HCT116 (cell line): Measurements from ENCODE around the gene RASIP1. TPM values are rescaled to one million over a fixed set of nuclear protein-coding genes. Genes with fewer than 3 reads are reported as not detected.

Source experiments
- ATAC-seq: fragments of 200-7000 bp; cut with Tn5 transposase; 2 replicates; pipeline ENCODE4 v1.9.1; 2020; ENCODE audit warnings: mild to moderate bottlenecking, moderate library complexity
- BruUV-seq: library from RNA; stranded (reverse); fragments of 400-500 nt; replicated peaks from 2 replicates; lab custom pipeline; 2021; lab: Mats Ljungman, UMichigan
- CTCF ChIA-PET: fragments of 300-600 bp; sonication (Branson Sonifier 250); formaldehyde crosslinking; loops from one replicate; lab custom pipeline; 2021; ENCODE audit warnings: antibody characterized with exemption; lab: Charles Lee
- POLR2A ChIA-PET: fragments of 300-600, 350-600 bp; sonication (Branson Sonifier 250); formaldehyde crosslinking; loops from one replicate; lab custom pipeline; 2021; ENCODE audit warnings: antibody characterized with exemption; lab: Charles Lee
- RAD21 ChIA-PET, 2 experiments: fragments of 300-600 bp; sonication (Branson Sonifier 250); formaldehyde crosslinking; loops; one replicate each; lab custom pipeline; 2023; ENCODE audit warnings: low total read pairs in 2 of 2; ENCODE audit not compliant: uncharacterized antibody in 2 of 2, unreplicated experiment in 2 of 2, low non-redundant PET in 1 of 2; lab: Charles Lee
- DNase-seq: peaks from one replicate; pipeline ENCODE4 v3.0.0-alpha.2; 2010; ENCODE audit warnings: low read depth, low spot score
- H2AFZ ChIP-seq: fragments of 200-600 bp; shearing (Covaris generic), sonication (generic); 2 replicates; pipeline ENCODE4 v1.6.1; 2017; ENCODE audit warnings: low read depth, mixed run types, mixed read lengths, antibody characterized with exemption, low read length; ENCODE audit not compliant: poor library complexity, severe bottlenecking
- H3K27ac ChIP-seq: 2 replicates; pipeline ENCODE4 v1.5.1; 2012; ENCODE audit warnings: low read depth, low read length
- H3K27me3 ChIP-seq: fragments of 200-600 bp; sonication (generic); 2 replicates; pipeline ENCODE4 v1.6.1; 2016; ENCODE audit warnings: mixed run types, low read length, mixed read lengths; ENCODE audit not compliant: insufficient read depth
- H3K36me3 ChIP-seq, 2 experiments: fragments of 200-500 bp in 1 of 2; fragments of 200-600 bp in 1 of 2; sonication (Bioruptor generic) in 1 of 2; sonication (generic) in 1 of 2; 2 replicates each; pipeline versions ENCODE4 v1.5.1 to v1.6.1; 2014 to 2016; ENCODE audit warnings: low read length in 2 of 2, inconsistent platforms in 1 of 2, mixed read lengths in 1 of 2, mixed run types in 1 of 2; ENCODE audit not compliant: insufficient read depth in 2 of 2, control insufficient read depth in 1 of 2
- H3K4me1 ChIP-seq, 2 experiments: fragments of 200-600 bp in 1 of 2; sonication (generic) in 1 of 2; 2 replicates each; pipeline versions ENCODE4 v1.5.1 to v1.6.1; 2012 to 2017; ENCODE audit warnings: low read length in 2 of 2, inconsistent platforms in 1 of 2, mild to moderate bottlenecking in 1 of 2, mixed read lengths in 1 of 2, mixed run types in 1 of 2, moderate library complexity in 1 of 2; ENCODE audit not compliant: insufficient read depth in 2 of 2, control insufficient read depth in 1 of 2
- H3K4me2 ChIP-seq: fragments of 200-600 bp; sonication (generic); 2 replicates; pipeline ENCODE4 v1.6.1; 2017; ENCODE audit warnings: mixed run types, low read length, mixed read lengths
- H3K4me3 ChIP-seq, 2 experiments: fragments of 200-600 bp in 1 of 2; sonication (generic) in 1 of 2; replicated peaks in 1 of 2; 2 replicates each; pipeline ENCODE4 v1.5.1; 2011 to 2016; ENCODE audit warnings: low read length in 2 of 2, control low read depth in 1 of 2, low read depth in 1 of 2, mild to moderate bottlenecking in 1 of 2, mixed read lengths in 1 of 2, mixed run types in 1 of 2
- H3K79me2 ChIP-seq: fragments of 200-600 bp; sonication (generic); 2 replicates; pipeline ENCODE4 v1.6.1; 2017; ENCODE audit warnings: mild to moderate bottlenecking, mixed run types, low read length, moderate library complexity, mixed read lengths; ENCODE audit not compliant: insufficient read depth
- H3K9ac ChIP-seq: fragments of 200-600 bp; sonication (generic); 2 replicates; pipeline ENCODE4 v1.6.1; 2016; ENCODE audit warnings: low read length, mixed read lengths
- H3K9me2 ChIP-seq: fragments of 200-600 bp; sonication (generic), shearing (Covaris generic); 2 replicates; pipeline ENCODE4 v1.6.1; 2017; ENCODE audit warnings: mixed run types, mild to moderate bottlenecking, moderate library complexity; ENCODE audit not compliant: insufficient read depth
- H3K9me3 ChIP-seq, 2 experiments: fragments of 200-500 bp in 1 of 2; fragments of 200-600 bp in 1 of 2; sonication (Bioruptor generic) in 1 of 2; sonication (generic) in 1 of 2; 2 replicates each; pipeline ENCODE4 v1.6.1; 2014 to 2017; ENCODE audit warnings: low read length in 2 of 2, mixed read lengths in 2 of 2, inconsistent platforms in 1 of 2, low read depth in 1 of 2, mild to moderate bottlenecking in 1 of 2, mixed run types in 1 of 2, moderate library complexity in 1 of 2; ENCODE audit not compliant: control insufficient read depth in 1 of 2, insufficient read depth in 1 of 2
- H4K20me1 ChIP-seq: fragments of 200-600 bp; sonication (generic), shearing (Covaris generic); 2 replicates; pipeline ENCODE4 v1.6.1; 2017; ENCODE audit warnings: mixed run types, mild to moderate bottlenecking, moderate library complexity; ENCODE audit not compliant: insufficient read depth
- CEBPB ChIP-seq: IDR thresholded peaks from 2 replicates; pipeline ENCODE4 v1.6.1; 2012; ENCODE audit warnings: low read depth
- CTCF ChIP-seq, 3 experiments: fragments of 200-600 bp in 1 of 3; sonication (generic) in 1 of 3; IDR thresholded peaks in 2 of 3; conservative IDR thresholded peaks in 1 of 3; 2 replicates each; pipeline ENCODE4 v1.5.1; 2012 to 2017; ENCODE audit warnings: low read depth in 2 of 3, low read length in 2 of 3, antibody characterized with exemption in 1 of 3, borderline replicate concordance in 1 of 3, control low read depth in 1 of 3, mild to moderate bottlenecking in 1 of 3, mixed read lengths in 1 of 3, mixed run types in 1 of 3, moderate library complexity in 1 of 3; ENCODE audit not compliant: insufficient read depth in 1 of 3
- ELF1 ChIP-seq: IDR thresholded peaks from 2 replicates; pipeline ENCODE4 v1.6.1; 2012; ENCODE audit warnings: low read depth, borderline replicate concordance
- EZH2 ChIP-seq: fragments of 200-600 bp; sonication (generic); IDR thresholded peaks from 2 replicates; pipeline ENCODE4 v1.6.1; 2017; ENCODE audit warnings: antibody characterized with exemption, mixed run types
- FOSL1 ChIP-seq: IDR thresholded peaks from 2 replicates; pipeline ENCODE4 v1.6.1; 2012; ENCODE audit warnings: low read depth
- MAX ChIP-seq: IDR thresholded peaks from 2 replicates; pipeline ENCODE4 v1.6.1; 2012
- POLR2A ChIP-seq: IDR thresholded peaks from 2 replicates; pipeline ENCODE4 v1.7.0; 2011; ENCODE audit warnings: borderline replicate concordance; ENCODE audit not compliant: insufficient read depth, insufficient read length; ENCODE audit errors: extremely low read depth
- POLR2AphosphoS5 ChIP-seq: IDR thresholded peaks from 2 replicates; pipeline ENCODE4 v1.6.1; 2011; ENCODE audit warnings: mild to moderate bottlenecking, low read depth, low read length, moderate library complexity
- REST ChIP-seq: IDR thresholded peaks from 2 replicates; pipeline ENCODE4 v1.6.1; 2012; ENCODE audit warnings: low read depth
- SIN3A ChIP-seq: IDR thresholded peaks from 2 replicates; pipeline ENCODE4 v1.6.1; 2012; ENCODE audit warnings: low read depth
- SP1 ChIP-seq: IDR thresholded peaks from 2 replicates; pipeline ENCODE4 v1.6.1; 2012; ENCODE audit warnings: low read depth
- TCF7L2 ChIP-seq: IDR thresholded peaks from 2 replicates; pipeline ENCODE4 v1.7.0; 2011; ENCODE audit warnings: borderline replicate concordance, inconsistent platforms; ENCODE audit not compliant: insufficient read depth, insufficient read length; ENCODE audit errors: extremely low read depth
- YY1 ChIP-seq: IDR thresholded peaks from 2 replicates; pipeline ENCODE4 v1.6.1; 2011; ENCODE audit warnings: low read length, low read depth, moderate library complexity, mild to moderate bottlenecking; ENCODE audit not compliant: insufficient replicate concordance; ENCODE audit errors: extremely low read depth
- ZFX ChIP-seq: fragments of 450-650 bp; IDR thresholded peaks from 2 replicates; pipeline ENCODE4 v1.6.1; 2017
- intact Hi-C: fragments of 100-400 bp; cut with micrococcal nuclease; formaldehyde crosslinking; loops from 2 replicates; pipeline ENCODE4 v1.10.0; 2022
- total RNA-seq: library from RNA; stranded (reverse); gene quantifications from one replicate; pipeline ENCODE4 v1.2.1, GENCODE V29; 2021; ENCODE audit not compliant: unreplicated experiment

Gene RASIP1
- total RNA-seq, 1 experiment from 2014 or later, result 1.9 TPM

DNA sequence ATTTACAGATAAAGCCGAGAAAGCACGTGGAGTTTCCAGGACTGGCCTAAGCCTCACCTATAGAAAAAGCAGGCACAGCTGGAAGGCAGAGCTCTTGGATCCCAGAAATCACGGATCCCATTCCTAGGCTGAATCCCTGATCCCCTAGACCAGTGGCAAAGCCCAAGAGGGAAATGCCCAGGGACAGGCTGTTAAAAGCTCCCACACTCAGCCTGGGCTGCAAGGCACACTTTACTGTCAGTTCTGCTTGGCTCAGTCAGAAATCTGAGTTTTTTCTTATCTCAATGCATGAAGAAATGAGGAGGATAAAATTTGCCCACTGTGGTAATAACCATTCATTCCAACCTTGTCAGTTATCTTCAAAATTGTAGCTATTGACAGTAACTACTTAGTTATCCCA lies 52.6 kb downstream of the RASIP1 start:
- H3K9me3 ChIP-seq, result no peaks in the 10 kb centered on the region
- CTCF ChIA-PET, result no interaction called here
- ATAC-seq, result no peak

More for the DNA sequence above, 52.6 kb downstream of the RASIP1 start:
- H2AFZ ChIP-seq, result no peak overlapping the region
- BruUV-seq, result no TSS peak
- peaks cover 21 to 24% of the 10 kb centered on the region in 2 experiments for H3K4me1 ChIP-seq
- H4K20me1 ChIP-seq, result no peaks in the 10 kb centered on the region
- H3K4me3 ChIP-seq, result no peak overlapping the region
- H3K4me2 ChIP-seq, result no peak overlapping the region
- no peak overlapping the region for H3K27ac ChIP-seq
- no peaks in the 10 kb centered on the region for H3K9me2 ChIP-seq
- TF ChIP-seq EZH2 (no peak), FOSL1 (no peak), TCF7L2 (no peak), ELF1 (no peak), SP1 (no peak), MAX (no peak), YY1 (no peak), CEBPB (no peak), SIN3A (no peak), POLR2A (no peak), ZFX (no peak), POLR2AphosphoS5 (no peak), REST (no peak), CTCF (IDR thresholded peaks at IDR 0.05 in 2 of 3, conservative IDR thresholded peaks at IDR 0.05 in 1 of 3; ENCODE audit: borderline replicate concordance in 1 of 3, insufficient read depth in 1 of 3, low read depth in 2 of 3, low read length in 2 of 3) (no peak)
- no peaks in the 10 kb centered on the region for H3K27me3 ChIP-seq
- H3K9ac ChIP-seq, result no peak overlapping the region
- RAD21 ChIA-PET, result no interaction called here
- intact Hi-C loops, result no loop called here
- no peaks in the 10 kb centered on the region for H3K79me2 ChIP-seq
- POLR2A ChIA-PET, result no interaction called here
- DNase-seq, result no peak
- no peaks in the 10 kb centered on the region for H3K36me3 ChIP-seq
